Endothelial cell of umbilical vein (primary cell): Measurements from ENCODE around the gene MARVELD1. TPM values are rescaled to one million over a fixed set of nuclear protein-coding genes. Genes with fewer than 3 reads are reported as not detected.

Source experiments
- BruUV-seq: library from RNA; stranded (reverse); fragments of 400-500 nt; replicated peaks from 2 replicates; lab custom pipeline; 2021; lab: Mats Ljungman, UMichigan
- CTCF ChIA-PET: fragments of 300-600, 350-600 bp; sonication (Branson Sonifier 250); formaldehyde crosslinking; loops from one replicate; lab custom pipeline; 2021; ENCODE audit warnings: antibody characterized with exemption, inconsistent platforms; lab: Charles Lee
- POLR2A ChIA-PET: fragments of 300-600, 350-600 bp; sonication (Branson Sonifier 250); formaldehyde crosslinking; loops from one replicate; lab custom pipeline; 2021; ENCODE audit warnings: antibody characterized with exemption, inconsistent platforms; lab: Charles Lee
- DNase-seq: peaks from one replicate; pipeline ENCODE4 v3.0.0-alpha.2; 2011; ENCODE audit warnings: low read depth, low spot score
- FAIRE-seq: peaks from 2 replicates; lab custom pipeline; 2011; peaks lifted over from hg19 to GRCh38; lab: Jason Lieb, UNC
- H2AFZ ChIP-seq: 2 replicates; pipeline ENCODE4 v1.6.0; 2012; ENCODE audit warnings: low read depth, low read length, control low read depth, inconsistent platforms
- H3K27ac ChIP-seq: 2 replicates; pipeline ENCODE4 v1.5.1; 2011; ENCODE audit warnings: low read depth, mild to moderate bottlenecking, control low read depth, low read length, moderate library complexity; ENCODE audit not compliant: insufficient read depth
- H3K27me3 ChIP-seq, 2 experiments: 2 replicates each; pipeline versions ENCODE4 v1.6.0 to v1.6.1; 2011; ENCODE audit warnings: low read length in 2 of 2, mixed read lengths in 1 of 2; ENCODE audit not compliant: control insufficient read depth in 2 of 2, insufficient read depth in 2 of 2
- H3K36me3 ChIP-seq, 2 experiments: 2 replicates in 1 of 2; 3 replicates in 1 of 2; pipeline ENCODE4 v1.5.1; 2011; ENCODE audit warnings: low read length in 2 of 2, mild to moderate bottlenecking in 1 of 2, moderate library complexity in 1 of 2; ENCODE audit not compliant: control insufficient read depth in 2 of 2, insufficient read depth in 2 of 2; ENCODE audit errors: extremely low read depth in 1 of 2
- H3K4me1 ChIP-seq: 3 replicates; pipeline ENCODE4 v1.5.1; 2011; ENCODE audit warnings: mild to moderate bottlenecking, low read length; ENCODE audit not compliant: control insufficient read depth, insufficient read depth; ENCODE audit errors: extremely low read depth
- H3K4me2 ChIP-seq: 2 replicates; pipeline ENCODE4 v1.6.1; 2011; ENCODE audit warnings: low read length, control low read depth, mixed read lengths; ENCODE audit not compliant: insufficient read depth
- H3K4me3 ChIP-seq, 3 experiments: fragments of 200-600 bp in 1 of 3; sonication (generic), shearing (Covaris generic) in 1 of 3; replicated peaks in 1 of 3; 2 replicates each; pipeline ENCODE4 v1.5.1; 2011 to 2016; ENCODE audit warnings: control low read depth in 3 of 3, low read length in 3 of 3, mild to moderate bottlenecking in 2 of 3, inconsistent platforms in 1 of 3, low read depth in 1 of 3, moderate library complexity in 1 of 3; ENCODE audit not compliant: insufficient read depth in 1 of 3
- H3K79me2 ChIP-seq: 2 replicates; pipeline ENCODE4 v1.6.0; 2012; ENCODE audit warnings: low read length, inconsistent platforms; ENCODE audit not compliant: control insufficient read depth, insufficient read depth
- H3K9ac ChIP-seq: replicated peaks from 2 replicates; pipeline ENCODE3; 2011; ENCODE audit warnings: low read length, control low read depth; ENCODE audit not compliant: insufficient read depth; ENCODE audit errors: extremely low read depth
- H3K9me1 ChIP-seq: replicated peaks from 3 replicates; pipeline ENCODE4 v1.6.0; 2011; ENCODE audit warnings: mild to moderate bottlenecking, low read length; ENCODE audit not compliant: control insufficient read depth, insufficient read depth; ENCODE audit errors: extremely low read depth
- H3K9me3 ChIP-seq: replicated peaks from 2 replicates; pipeline ENCODE4 v1.5.1; 2012; ENCODE audit warnings: low read length, inconsistent platforms; ENCODE audit not compliant: control insufficient read depth, insufficient read depth
- H4K20me1 ChIP-seq: replicated peaks from 2 replicates; pipeline ENCODE3; 2011; ENCODE audit warnings: mild to moderate bottlenecking, low read length; ENCODE audit not compliant: control insufficient read depth, insufficient read depth; ENCODE audit errors: extremely low read depth
- FOS ChIP-seq: IDR thresholded peaks from 2 replicates; pipeline ENCODE4 v1.6.1; 2011; ENCODE audit warnings: mild to moderate bottlenecking, low read length, moderate library complexity, borderline replicate concordance; ENCODE audit not compliant: insufficient read depth
- GATA2 ChIP-seq: IDR thresholded peaks from 2 replicates; pipeline ENCODE4 v1.7.0; 2011; ENCODE audit warnings: low read depth, mild to moderate bottlenecking, moderate library complexity, mixed read lengths, low read length; ENCODE audit not compliant: insufficient read length, insufficient read depth
- JUN ChIP-seq: IDR thresholded peaks from 2 replicates; pipeline ENCODE4 v1.6.1; 2011; ENCODE audit warnings: borderline replicate concordance, low read depth; ENCODE audit not compliant: insufficient read length, insufficient read depth
- POLR2AphosphoS5 ChIP-seq: IDR thresholded peaks from 2 replicates; pipeline ENCODE4 v1.6.1; 2012; ENCODE audit warnings: low read depth, mild to moderate bottlenecking, control low read depth, low read length, moderate library complexity; ENCODE audit not compliant: insufficient read depth
- dilution Hi-C: fragments of 300-500 bp; cut with MboI; formaldehyde crosslinking; loops from one replicate; pipeline ENCODE4 v1.15.0; 2019; ENCODE audit warnings: low sequenced_read_pairs; ENCODE audit not compliant: extremely low pct_ligation_motif_present
- intact Hi-C: fragments of 100-400 bp; cut with micrococcal nuclease; formaldehyde crosslinking; loops from one replicate; pipeline ENCODE4 v1.10.0; 2022
- polyA plus RNA-seq, 4 experiments: library from polyadenylated mRNA; depleted of rRNA in 3 of 4; stranded (reverse) in 3 of 4; unstranded in 1 of 4; fragments of >200 nt; gene quantifications; 2 replicates each; pipeline versions ENCODE4 v1.2.1 to v1.2.3, GENCODE V29; 2011 to 2012; ENCODE audit warnings: missing spikeins in 1 of 4
- total RNA-seq: library from RNA; stranded (reverse); gene quantifications from 2 replicates; pipeline ENCODE4 v1.2.3, GENCODE V29; 2021
- TF ChIP-seq, protein P1 (sequence below): IDR thresholded peaks from 2 replicates; pipeline ENCODE4 v1.6.1; 2011; ENCODE audit not compliant: insufficient read depth, insufficient read length
- TF ChIP-seq, protein P2 (sequence below), 2 donors: IDR thresholded peaks; 1 replicate in 1 of 2; 2 replicates in 1 of 2; pipeline ENCODE4 v1.5.1; 2011; ENCODE audit warnings: low read length in 2 of 2, mild to moderate bottlenecking in 2 of 2, moderate library complexity in 2 of 2, control low read depth in 1 of 2, inconsistent platforms in 1 of 2, low read depth in 1 of 2; ENCODE audit not compliant: insufficient read depth in 1 of 2; ENCODE audit errors: extremely low read depth in 1 of 2

MARVELD1 gene
- total and polyA plus RNA-seq, 2 donors (not counting 3 experiments of a cell fraction or from before 2014, with no cell fraction given), result 67.3 to 78.3 TPM

DNA sequence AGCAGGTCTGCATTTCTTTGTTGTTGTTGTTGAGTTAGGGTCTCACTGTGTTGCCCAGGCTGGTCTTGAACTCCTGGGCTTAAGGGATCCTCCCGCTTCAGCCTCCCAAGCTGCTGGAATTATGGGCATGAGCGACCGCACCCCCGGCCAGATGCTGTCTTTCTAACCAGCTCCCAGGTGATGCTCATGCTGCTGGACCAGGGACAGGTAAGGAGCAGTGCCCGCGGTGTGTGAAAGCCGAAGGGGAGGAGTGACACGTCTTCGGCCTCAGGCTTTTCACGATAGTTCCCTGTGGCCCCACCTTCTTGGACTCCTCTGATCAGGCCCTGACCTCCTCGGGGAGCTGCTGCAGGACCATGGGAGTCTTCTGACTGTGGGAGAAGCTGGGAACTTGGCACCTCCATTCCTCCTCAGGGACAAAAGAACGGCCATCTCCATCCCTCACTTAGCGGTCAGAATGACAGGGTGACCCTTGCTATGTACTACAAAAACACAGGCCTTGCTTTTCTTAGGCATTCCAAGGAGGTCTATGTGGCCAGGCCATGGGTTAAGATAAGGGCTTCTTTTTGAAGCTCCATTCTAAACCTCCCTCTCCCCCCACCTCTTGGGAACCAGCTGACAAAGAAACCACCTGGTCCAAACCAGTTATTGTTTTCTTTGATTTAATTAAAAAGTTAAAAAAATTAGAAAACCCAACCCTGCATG lies 52.7 kb downstream of the MARVELD1 start:
- no peaks in the 10 kb centered on the region for H4K20me1 ChIP-seq
- H3K4me1 ChIP-seq, result no peaks in the 10 kb centered on the region
- peaks cover 15% of the 10 kb centered on the region in 2 experiments for H3K27me3 ChIP-seq
- no peak for TF ChIP-seq FOS
- TF ChIP-seq, protein P1, sequence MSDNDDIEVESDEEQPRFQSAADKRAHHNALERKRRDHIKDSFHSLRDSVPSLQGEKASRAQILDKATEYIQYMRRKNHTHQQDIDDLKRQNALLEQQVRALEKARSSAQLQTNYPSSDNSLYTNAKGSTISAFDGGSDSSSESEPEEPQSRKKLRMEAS, result no peak
- TF ChIP-seq, protein P2, sequence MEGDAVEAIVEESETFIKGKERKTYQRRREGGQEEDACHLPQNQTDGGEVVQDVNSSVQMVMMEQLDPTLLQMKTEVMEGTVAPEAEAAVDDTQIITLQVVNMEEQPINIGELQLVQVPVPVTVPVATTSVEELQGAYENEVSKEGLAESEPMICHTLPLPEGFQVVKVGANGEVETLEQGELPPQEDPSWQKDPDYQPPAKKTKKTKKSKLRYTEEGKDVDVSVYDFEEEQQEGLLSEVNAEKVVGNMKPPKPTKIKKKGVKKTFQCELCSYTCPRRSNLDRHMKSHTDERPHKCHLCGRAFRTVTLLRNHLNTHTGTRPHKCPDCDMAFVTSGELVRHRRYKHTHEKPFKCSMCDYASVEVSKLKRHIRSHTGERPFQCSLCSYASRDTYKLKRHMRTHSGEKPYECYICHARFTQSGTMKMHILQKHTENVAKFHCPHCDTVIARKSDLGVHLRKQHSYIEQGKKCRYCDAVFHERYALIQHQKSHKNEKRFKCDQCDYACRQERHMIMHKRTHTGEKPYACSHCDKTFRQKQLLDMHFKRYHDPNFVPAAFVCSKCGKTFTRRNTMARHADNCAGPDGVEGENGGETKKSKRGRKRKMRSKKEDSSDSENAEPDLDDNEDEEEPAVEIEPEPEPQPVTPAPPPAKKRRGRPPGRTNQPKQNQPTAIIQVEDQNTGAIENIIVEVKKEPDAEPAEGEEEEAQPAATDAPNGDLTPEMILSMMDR (IDR thresholded peaks at IDR 0.05; ENCODE audit: extremely low read depth in 1 of 2, insufficient read depth in 1 of 2, low read depth in 1 of 2, low read length in 2 of 2), result no peak
- TF ChIP-seq JUN, result no peak
- no peak for TF ChIP-seq POLR2AphosphoS5
- no peak for TF ChIP-seq GATA2
- no peak overlapping the region for H3K4me3 ChIP-seq
- FAIRE-seq, result no peak
- no peak for DNase-seq
- ChIA-PET POLR2A (no interaction called here), CTCF (interaction anchor here (1.5 to 3.0 kb wide), 2 partner anchors 26 to 275 kb away, joined by 3 to 14 read pairs; no protein-coding TSS in a partner anchor)
- H3K9ac ChIP-seq, result no peak overlapping the region
- no peak overlapping the region for H3K27ac ChIP-seq
- dilution Hi-C loops (no loop called here), intact Hi-C loops (no loop called here)
- no peaks in the 10 kb centered on the region for H3K9me1 ChIP-seq
- no peak overlapping the region for H3K4me2 ChIP-seq
- BruUV-seq, result no TSS peak
- H3K36me3 ChIP-seq, result peaks cover 0 to 2% of the 10 kb centered on the region in 2 experiments
- no peak overlapping the region for H2AFZ ChIP-seq
- no peaks in the 10 kb centered on the region for H3K79me2 ChIP-seq
- no peaks in the 10 kb centered on the region for H3K9me3 ChIP-seq
